ENCODE measurements around the gene INPP5A.
"Not testable (repeated sequence)": the region's sequence is repeated elsewhere in the genome, so short reads cannot be mapped to it uniquely, and the experiment has no call there.

DNA sequence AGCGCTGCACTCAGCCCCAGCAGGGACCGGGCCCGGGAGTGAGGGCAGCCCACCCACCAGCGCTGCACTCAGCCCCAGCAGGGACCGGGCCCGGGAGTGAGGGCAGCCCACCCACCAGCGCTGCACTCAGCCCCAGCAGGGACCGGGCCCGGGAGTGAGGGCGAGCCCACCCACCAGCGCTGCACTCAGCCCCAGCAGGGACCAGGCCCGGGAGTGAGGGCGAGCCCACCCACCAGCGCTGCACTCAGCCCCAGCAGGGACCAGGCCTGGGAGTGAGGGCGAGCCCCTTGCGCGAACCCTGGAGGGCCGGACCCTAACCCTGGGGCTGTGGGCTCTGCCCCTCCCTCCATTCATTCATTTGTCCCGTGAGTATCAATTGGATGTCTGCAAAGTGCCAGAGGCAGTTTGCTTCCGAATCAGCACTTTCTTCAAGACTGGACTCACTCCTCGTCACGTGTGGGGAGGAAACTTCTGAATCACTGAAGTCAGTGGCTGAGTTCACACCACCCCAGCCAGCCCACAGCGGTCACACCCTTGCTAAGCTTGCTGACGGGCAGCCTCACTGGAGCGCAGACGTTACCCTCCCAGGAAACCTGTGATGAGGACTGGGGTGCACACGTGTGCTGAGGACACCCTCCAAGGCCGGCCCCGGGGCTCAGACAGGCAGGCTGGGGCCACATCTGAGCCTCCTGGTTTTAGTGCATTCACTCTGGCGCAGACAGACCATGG is 205.8 kb downstream of the INPP5A start:
- TF ChIP-seq, protein P1, sequence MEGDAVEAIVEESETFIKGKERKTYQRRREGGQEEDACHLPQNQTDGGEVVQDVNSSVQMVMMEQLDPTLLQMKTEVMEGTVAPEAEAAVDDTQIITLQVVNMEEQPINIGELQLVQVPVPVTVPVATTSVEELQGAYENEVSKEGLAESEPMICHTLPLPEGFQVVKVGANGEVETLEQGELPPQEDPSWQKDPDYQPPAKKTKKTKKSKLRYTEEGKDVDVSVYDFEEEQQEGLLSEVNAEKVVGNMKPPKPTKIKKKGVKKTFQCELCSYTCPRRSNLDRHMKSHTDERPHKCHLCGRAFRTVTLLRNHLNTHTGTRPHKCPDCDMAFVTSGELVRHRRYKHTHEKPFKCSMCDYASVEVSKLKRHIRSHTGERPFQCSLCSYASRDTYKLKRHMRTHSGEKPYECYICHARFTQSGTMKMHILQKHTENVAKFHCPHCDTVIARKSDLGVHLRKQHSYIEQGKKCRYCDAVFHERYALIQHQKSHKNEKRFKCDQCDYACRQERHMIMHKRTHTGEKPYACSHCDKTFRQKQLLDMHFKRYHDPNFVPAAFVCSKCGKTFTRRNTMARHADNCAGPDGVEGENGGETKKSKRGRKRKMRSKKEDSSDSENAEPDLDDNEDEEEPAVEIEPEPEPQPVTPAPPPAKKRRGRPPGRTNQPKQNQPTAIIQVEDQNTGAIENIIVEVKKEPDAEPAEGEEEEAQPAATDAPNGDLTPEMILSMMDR (IDR thresholded peaks at IDR 0.05) = not testable (repeated sequence)
- TF ChIP-seq EZH2 (IDR thresholded peaks at IDR 0.05; ENCODE audit: borderline replicate concordance, insufficient read depth, low read depth, low read length, poor library complexity, severe bottlenecking) = not testable (repeated sequence)
